Keratinocyte (primary cell): ENCODE measurements around the gene SPTBN5. TPM values are rescaled to one million over a fixed set of nuclear protein-coding genes. Genes with fewer than 3 reads are reported as not detected.

ENCODE experiments used
- DNase-seq: peaks from one replicate; pipeline ENCODE4 v3.0.0-alpha.2; 2011; ENCODE audit warnings: low read depth, missing footprints, low spot score
- FAIRE-seq: peaks from 2 replicates; lab custom pipeline; 2011; peaks lifted over from hg19 to GRCh38; lab: Jason Lieb, UNC
- H2AFZ ChIP-seq: 2 replicates; pipeline ENCODE4 v1.6.0; 2012; ENCODE audit warnings: low read length, control low read depth, inconsistent platforms; ENCODE audit not compliant: control insufficient read depth
- H3K27ac ChIP-seq: 2 replicates; pipeline ENCODE4 v1.5.1; 2011; ENCODE audit warnings: low read length; ENCODE audit not compliant: control insufficient read depth, insufficient read depth
- H3K27me3 ChIP-seq: 3 replicates; pipeline ENCODE4 v1.6.0; 2011; ENCODE audit warnings: low read length; ENCODE audit not compliant: control insufficient read depth, insufficient read depth; ENCODE audit errors: extremely low read depth
- H3K36me3 ChIP-seq, 2 experiments: 2 replicates in 1 of 2; 3 replicates in 1 of 2; pipeline ENCODE4 v1.5.1; 2011; ENCODE audit warnings: low read length in 2 of 2, mild to moderate bottlenecking in 1 of 2; ENCODE audit not compliant: control insufficient read depth in 2 of 2, insufficient read depth in 2 of 2; ENCODE audit errors: extremely low read depth in 1 of 2
- H3K4me1 ChIP-seq: 3 replicates; pipeline ENCODE4 v1.5.1; 2011; ENCODE audit warnings: low read length; ENCODE audit not compliant: control insufficient read depth, insufficient read depth; ENCODE audit errors: extremely low read depth
- H3K4me2 ChIP-seq: 3 replicates; pipeline ENCODE4 v1.6.0; 2011; ENCODE audit warnings: low read depth, low read length; ENCODE audit not compliant: control insufficient read depth, insufficient read depth; ENCODE audit errors: extremely low read depth
- H3K4me3 ChIP-seq, 3 experiments: fragments of 200-600 bp in 1 of 3; sonication (generic) in 1 of 3; 2 replicates in 2 of 3; 3 replicates in 1 of 3; pipeline ENCODE4 v1.5.1; 2011 to 2016; ENCODE audit warnings: low read length in 3 of 3, mild to moderate bottlenecking in 3 of 3, control low read depth in 2 of 3, inconsistent platforms in 1 of 3, low read depth in 1 of 3, mixed read lengths in 1 of 3, mixed run types in 1 of 3, moderate library complexity in 1 of 3; ENCODE audit not compliant: control insufficient read depth in 2 of 3, insufficient read depth in 2 of 3; ENCODE audit errors: extremely low read depth in 1 of 3
- H3K79me2 ChIP-seq: 2 replicates; pipeline ENCODE4 v1.6.0; 2012; ENCODE audit warnings: low read length; ENCODE audit not compliant: control insufficient read depth, insufficient read depth
- H3K9ac ChIP-seq: 3 replicates; pipeline ENCODE4 v1.6.0; 2011; ENCODE audit warnings: low read length; ENCODE audit not compliant: control insufficient read depth, insufficient read depth; ENCODE audit errors: extremely low read depth
- H3K9me1 ChIP-seq: 3 replicates; pipeline ENCODE4 v1.6.0; 2011; ENCODE audit warnings: low read length; ENCODE audit not compliant: control insufficient read depth, insufficient read depth; ENCODE audit errors: extremely low read depth
- H3K9me3 ChIP-seq: 2 replicates; pipeline ENCODE4 v1.5.1; 2012; ENCODE audit warnings: low read depth, low read length; ENCODE audit not compliant: control insufficient read depth
- H4K20me1 ChIP-seq: 3 replicates; pipeline ENCODE4 v1.6.0; 2011; ENCODE audit warnings: low read length; ENCODE audit not compliant: control insufficient read depth, insufficient read depth; ENCODE audit errors: extremely low read depth
- EZH2 ChIP-seq: IDR thresholded peaks from one replicate; pipeline ENCODE4 v1.6.1; 2012; ENCODE audit warnings: inconsistent platforms, mild to moderate bottlenecking, low read length, moderate library complexity
- dilution Hi-C: fragments of 300-500 bp; cut with MboI; formaldehyde crosslinking; loops from one replicate; pipeline ENCODE4 v1.7.0; 2020; ENCODE audit warnings: low sequenced_read_pairs; ENCODE audit not compliant: extremely low pct_ligation_motif_present
- polyA plus RNA-seq, 5 experiments: library from polyadenylated mRNA; depleted of rRNA in 3 of 5; stranded (reverse) in 3 of 5; stranded (forward) in 1 of 5; unstranded in 1 of 5; fragments of >200 nt; gene quantifications; 1 replicate in 1 of 5; 2 replicates in 3 of 5; 3 replicates in 1 of 5; pipeline versions ENCODE4 v1.2.1 to v1.2.3, GENCODE V29; 2011 to 2012; ENCODE audit warnings: missing spikeins in 2 of 5, low read depth in 1 of 5, low replicate concordance in 1 of 5
- TF ChIP-seq, protein P1 (sequence below), 3 experiments: IDR thresholded peaks in 1 of 3; conservative IDR thresholded peaks in 1 of 3; optimal IDR thresholded peaks in 1 of 3; 2 replicates in 2 of 3; 3 replicates in 1 of 3; pipeline versions ENCODE3 to v1.5.1; 2011; ENCODE audit warnings: low read length in 3 of 3, mild to moderate bottlenecking in 3 of 3, moderate library complexity in 2 of 3, control low read depth in 1 of 3, inconsistent platforms in 1 of 3; ENCODE audit not compliant: insufficient read depth in 2 of 3; ENCODE audit errors: extremely low read depth in 1 of 3

The SPTBN5 gene
- polyA plus RNA-seq, 1 donor (not counting 4 experiments of a cell fraction or from before 2014, with no cell fraction given) = 0.66 TPM

GRCh38 chr15:41881550-41881919, 12.3 kb downstream of the SPTBN5 start:
- Histone ChIP-seq H2AFZ (no peak overlapping the region), H3K4me3 (no peak overlapping the region), H3K79me2 (no peaks in the 10 kb centered on the region), H3K9ac (no peak overlapping the region), H3K9me1 (no peaks in the 10 kb centered on the region), H3K27me3 (peaks cover 15% of the 10 kb centered on the region), H3K9me3 (no peaks in the 10 kb centered on the region), H3K4me2 (peak overlapping the region; percentile 17), H3K4me1 (peaks cover 7% of the 10 kb centered on the region), H3K27ac (no peak overlapping the region), H4K20me1 (no peaks in the 10 kb centered on the region), H3K36me3 (no peaks in the 10 kb centered on the region)
- DNase-seq = no peak
- no peak for FAIRE-seq
- dilution Hi-C loops = no loop called here
- TF ChIP-seq, protein P1, sequence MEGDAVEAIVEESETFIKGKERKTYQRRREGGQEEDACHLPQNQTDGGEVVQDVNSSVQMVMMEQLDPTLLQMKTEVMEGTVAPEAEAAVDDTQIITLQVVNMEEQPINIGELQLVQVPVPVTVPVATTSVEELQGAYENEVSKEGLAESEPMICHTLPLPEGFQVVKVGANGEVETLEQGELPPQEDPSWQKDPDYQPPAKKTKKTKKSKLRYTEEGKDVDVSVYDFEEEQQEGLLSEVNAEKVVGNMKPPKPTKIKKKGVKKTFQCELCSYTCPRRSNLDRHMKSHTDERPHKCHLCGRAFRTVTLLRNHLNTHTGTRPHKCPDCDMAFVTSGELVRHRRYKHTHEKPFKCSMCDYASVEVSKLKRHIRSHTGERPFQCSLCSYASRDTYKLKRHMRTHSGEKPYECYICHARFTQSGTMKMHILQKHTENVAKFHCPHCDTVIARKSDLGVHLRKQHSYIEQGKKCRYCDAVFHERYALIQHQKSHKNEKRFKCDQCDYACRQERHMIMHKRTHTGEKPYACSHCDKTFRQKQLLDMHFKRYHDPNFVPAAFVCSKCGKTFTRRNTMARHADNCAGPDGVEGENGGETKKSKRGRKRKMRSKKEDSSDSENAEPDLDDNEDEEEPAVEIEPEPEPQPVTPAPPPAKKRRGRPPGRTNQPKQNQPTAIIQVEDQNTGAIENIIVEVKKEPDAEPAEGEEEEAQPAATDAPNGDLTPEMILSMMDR (optimal IDR thresholded peaks at IDR 0.05 in 1 of 3, IDR thresholded peaks at IDR 0.05 in 1 of 3, conservative IDR thresholded peaks at IDR 0.05 in 1 of 3; ENCODE audit: extremely low read depth in 1 of 3, insufficient read depth in 2 of 3, low read length in 3 of 3) = no peak
- peak; percentile 51 for TF ChIP-seq EZH2

GRCh38 chr15:41881086-41881485, 12.8 kb downstream of the SPTBN5 start:
- no peak for FAIRE-seq
- Histone ChIP-seq H3K27me3 (peaks cover 15% of the 10 kb centered on the region), H3K36me3 (no peaks in the 10 kb centered on the region), H3K9me1 (no peaks in the 10 kb centered on the region), H3K4me1 (peaks cover 7% of the 10 kb centered on the region), H3K9ac (no peak overlapping the region), H2AFZ (no peak overlapping the region), H3K79me2 (no peaks in the 10 kb centered on the region), H4K20me1 (no peaks in the 10 kb centered on the region), H3K4me3 (no peak overlapping the region), H3K4me2 (no peak overlapping the region), H3K27ac (no peak overlapping the region), H3K9me3 (no peaks in the 10 kb centered on the region)
- DNase-seq = no peak
- dilution Hi-C loops = no loop called here
- TF ChIP-seq, protein P1 (optimal IDR thresholded peaks at IDR 0.05 in 1 of 3, IDR thresholded peaks at IDR 0.05 in 1 of 3, conservative IDR thresholded peaks at IDR 0.05 in 1 of 3; ENCODE audit: extremely low read depth in 1 of 3, insufficient read depth in 2 of 3, low read length in 3 of 3) = no peak
- TF ChIP-seq EZH2 = no peak
